GM12875 (cell line): ENCODE measurements around the gene RNF31.

ENCODE experiments used
- H3K4me3 ChIP-seq: one replicate; pipeline ENCODE4 v1.5.1; 2011; ENCODE audit warnings: low read depth, low read length, control low read depth
- TF ChIP-seq, protein P1 (sequence below): IDR thresholded peaks from 2 replicates; pipeline ENCODE4 v1.5.1; 2011; ENCODE audit warnings: low read depth, mild to moderate bottlenecking, control low read depth, inconsistent platforms, low read length, moderate library complexity, borderline replicate concordance; ENCODE audit not compliant: insufficient read depth

The RNF31 gene

GRCh38 chr14:24162093-24162492 is 14.8 kb downstream of the RNF31 start:
- TF ChIP-seq, protein P1, sequence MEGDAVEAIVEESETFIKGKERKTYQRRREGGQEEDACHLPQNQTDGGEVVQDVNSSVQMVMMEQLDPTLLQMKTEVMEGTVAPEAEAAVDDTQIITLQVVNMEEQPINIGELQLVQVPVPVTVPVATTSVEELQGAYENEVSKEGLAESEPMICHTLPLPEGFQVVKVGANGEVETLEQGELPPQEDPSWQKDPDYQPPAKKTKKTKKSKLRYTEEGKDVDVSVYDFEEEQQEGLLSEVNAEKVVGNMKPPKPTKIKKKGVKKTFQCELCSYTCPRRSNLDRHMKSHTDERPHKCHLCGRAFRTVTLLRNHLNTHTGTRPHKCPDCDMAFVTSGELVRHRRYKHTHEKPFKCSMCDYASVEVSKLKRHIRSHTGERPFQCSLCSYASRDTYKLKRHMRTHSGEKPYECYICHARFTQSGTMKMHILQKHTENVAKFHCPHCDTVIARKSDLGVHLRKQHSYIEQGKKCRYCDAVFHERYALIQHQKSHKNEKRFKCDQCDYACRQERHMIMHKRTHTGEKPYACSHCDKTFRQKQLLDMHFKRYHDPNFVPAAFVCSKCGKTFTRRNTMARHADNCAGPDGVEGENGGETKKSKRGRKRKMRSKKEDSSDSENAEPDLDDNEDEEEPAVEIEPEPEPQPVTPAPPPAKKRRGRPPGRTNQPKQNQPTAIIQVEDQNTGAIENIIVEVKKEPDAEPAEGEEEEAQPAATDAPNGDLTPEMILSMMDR: no peak
- H3K4me3 ChIP-seq: peak overlapping the region; percentile 57

GRCh38 chr14:24164518-24164991 is 17.3 kb downstream of the RNF31 start:
- TF ChIP-seq, protein P1: no peak
- no peak overlapping the region for H3K4me3 ChIP-seq

- no peak overlapping the region for H3K4me3 ChIP-seq
- TF ChIP-seq, protein P1: no peak
Measured at GRCh38 chr14:24165785-24166184, 18.5 kb downstream of the RNF31 start.

DNA sequence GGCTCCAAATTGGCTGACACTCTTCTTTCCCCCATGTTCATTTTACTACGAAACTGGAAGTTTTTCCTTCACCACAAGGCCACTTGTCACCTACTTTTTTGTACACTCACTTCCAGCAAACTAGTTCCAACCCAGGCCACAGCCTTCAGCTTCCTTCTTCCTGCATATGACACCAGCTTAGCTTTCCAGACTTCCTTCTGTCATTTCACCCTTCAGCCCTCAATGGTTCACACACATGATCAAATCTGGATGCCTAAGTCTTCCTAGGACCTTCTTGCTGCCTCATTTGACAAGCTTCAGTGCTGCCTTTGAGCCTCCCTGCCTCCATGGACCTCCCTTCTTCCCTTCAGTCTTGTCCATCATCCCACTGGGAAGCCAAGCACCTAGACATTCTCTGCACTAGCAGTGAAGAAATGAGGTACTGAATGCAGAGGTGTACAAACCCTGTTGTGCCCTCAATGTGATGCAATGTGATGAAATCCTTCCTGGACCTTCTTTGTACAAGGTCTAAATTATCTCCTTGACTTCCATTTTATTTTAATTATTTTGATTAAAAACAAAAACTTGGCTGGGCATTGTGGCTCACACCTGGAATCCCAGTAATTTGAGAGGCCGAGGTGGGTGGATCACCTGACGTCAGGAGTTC is 20.3 kb downstream of the RNF31 start:
- TF ChIP-seq, protein P1: no peak
- no peak overlapping the region for H3K4me3 ChIP-seq

DNA sequence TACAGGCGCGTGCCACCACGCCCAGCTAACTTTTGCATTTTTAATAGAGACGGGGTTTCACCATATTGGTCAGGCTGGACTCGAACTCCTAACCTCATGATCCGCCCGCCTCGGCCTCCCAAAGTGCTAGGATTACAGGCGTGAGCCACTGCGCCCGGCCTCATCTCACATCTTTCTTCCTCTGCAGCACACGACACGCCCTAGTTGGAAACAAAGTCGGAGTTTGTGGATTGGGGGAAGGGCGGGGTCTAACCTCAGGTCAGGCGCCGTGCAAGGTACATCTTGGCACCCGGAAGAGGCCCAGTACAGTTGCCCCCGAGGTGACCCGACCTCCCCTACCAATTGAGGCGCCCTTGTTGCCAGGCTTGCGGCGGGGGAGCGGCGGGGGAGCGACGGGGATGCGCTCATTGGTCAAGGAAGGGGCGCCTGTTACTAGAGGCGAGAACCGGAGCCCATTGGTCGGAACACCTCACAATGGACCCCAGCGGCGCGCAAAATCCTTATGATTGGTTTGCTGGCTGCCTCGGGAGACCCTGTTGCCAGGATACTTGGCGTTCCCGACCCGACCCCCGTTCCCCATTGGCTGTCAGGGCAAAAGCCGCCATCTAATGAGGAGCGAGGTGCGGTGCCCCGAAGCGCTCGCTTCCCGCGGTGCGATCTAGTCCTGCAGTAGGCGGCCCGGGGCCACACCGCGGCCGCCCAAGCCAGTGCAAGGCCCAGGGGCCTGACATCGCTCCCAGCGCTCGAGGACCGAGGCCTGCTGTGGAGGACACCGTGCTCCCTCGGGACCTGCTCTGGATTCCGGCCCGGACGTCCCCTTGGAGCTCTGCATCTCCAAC is 24.3 kb downstream of the RNF31 start, which contains the start of gene REC8:
Gene REC8 (plus strand): TSS at position 659 of the 839 bp plus-strand sequence. CDS start 473 bp downstream, outside the sequence.
- H3K4me3 ChIP-seq: peak within 1 kb of the TSS; percentile 72

DNA sequence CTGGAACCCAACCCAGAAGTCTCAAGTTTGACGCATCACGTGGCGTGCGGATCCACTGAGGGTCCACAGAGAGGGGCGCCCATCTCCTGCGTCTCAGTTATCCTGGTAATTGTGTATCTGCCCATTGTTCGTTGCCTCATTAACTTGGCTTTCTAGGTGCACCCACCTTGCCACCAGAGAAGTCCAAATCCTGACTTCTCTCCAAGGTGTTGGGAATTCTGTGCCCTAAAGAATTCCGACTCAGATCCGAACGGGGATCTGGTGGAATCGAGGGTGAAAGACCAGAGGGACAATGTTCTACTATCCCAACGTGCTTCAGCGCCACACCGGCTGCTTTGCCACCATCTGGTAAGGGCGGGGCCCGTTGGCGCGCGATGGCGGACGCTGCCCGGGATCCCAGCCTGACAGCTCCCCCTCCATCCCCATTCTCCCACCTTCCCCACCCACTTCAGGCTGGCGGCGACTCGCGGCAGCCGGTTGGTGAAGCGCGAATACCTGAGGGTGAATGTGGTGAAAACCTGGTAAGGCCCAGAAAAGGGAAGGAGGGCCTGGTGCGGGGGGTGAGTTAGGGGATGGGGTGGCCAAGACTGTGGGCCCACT is 25.1 kb downstream of the RNF31 start:
- H3K4me3 ChIP-seq: peak overlapping the region; percentile 72
- TF ChIP-seq, protein P1: no peak

More for the DNA sequence above, 24.3 kb downstream of the RNF31 start, which contains the start of gene REC8:
- TF ChIP-seq, protein P1: no peak

DNA sequence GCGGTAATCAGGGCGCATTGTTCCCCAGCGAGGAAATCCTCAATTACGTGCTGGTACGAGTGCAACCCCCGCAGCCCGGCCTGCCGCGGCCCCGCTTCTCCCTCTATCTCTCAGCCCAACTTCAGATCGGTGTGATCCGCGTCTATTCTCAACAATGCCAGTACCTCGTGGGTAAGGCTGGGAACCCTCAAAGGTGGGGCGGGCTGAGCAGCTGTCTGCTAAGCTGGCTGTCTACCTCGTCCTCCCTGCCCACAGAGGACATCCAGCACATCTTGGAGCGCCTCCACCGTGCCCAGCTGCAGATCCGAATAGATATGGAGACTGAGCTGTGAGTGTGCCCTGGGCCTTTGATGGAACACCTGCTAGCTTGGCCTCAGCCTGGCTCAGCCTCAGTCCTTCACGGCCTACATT is 25.6 kb downstream of the RNF31 start:
- peak overlapping the region; percentile 72 for H3K4me3 ChIP-seq
- TF ChIP-seq, protein P1: no peak
